GM19193 (cell line): ENCODE results near the gene YTHDC2.

Experiments
- POLR2A ChIP-seq: IDR thresholded peaks from 4 replicates; pipeline ENCODE4 v1.6.1; 2011; ENCODE audit not compliant: insufficient read depth, insufficient read length; ENCODE audit errors: extremely low read depth

YTHDC2 gene

DNA sequence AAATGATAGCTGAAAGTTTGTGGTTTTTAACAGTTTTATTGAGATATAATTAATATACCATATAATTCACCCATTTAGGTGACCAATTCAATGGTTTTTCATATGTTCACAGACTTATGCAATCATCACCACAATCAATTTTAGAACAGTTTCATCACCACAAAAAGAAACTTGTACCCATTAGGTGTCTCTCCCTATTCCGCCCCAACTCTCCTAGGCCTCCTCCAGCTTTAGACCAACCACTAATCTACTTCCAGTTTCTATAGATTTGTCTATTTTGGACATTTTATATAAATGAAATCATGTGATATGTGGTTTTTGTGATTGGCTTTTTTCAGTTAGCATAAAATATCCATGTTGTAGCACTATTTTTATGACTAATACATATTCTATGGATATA lies 38.6 kb downstream of the YTHDC2 start:
- TF ChIP-seq POLR2A: no peak

DNA sequence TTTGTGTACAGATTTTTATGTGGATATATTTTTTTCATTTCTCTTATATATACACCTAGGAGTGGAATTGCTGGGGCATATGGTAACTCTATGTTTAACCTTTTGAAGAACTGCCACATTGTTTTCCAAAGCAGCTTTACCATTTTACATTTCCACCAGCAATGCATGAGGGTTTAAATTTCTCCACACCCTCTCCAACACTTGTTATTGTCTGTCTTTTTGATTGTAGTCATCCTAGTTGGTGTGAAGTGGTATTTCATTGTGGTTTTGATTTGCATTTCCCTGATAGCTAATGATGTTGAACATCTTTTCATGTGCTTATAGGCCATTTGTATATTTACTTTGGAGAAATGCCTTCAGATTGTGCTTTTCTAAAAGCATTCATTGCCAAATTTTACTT lies 39.1 kb downstream of the YTHDC2 start:
- TF ChIP-seq POLR2A: no peak

DNA sequence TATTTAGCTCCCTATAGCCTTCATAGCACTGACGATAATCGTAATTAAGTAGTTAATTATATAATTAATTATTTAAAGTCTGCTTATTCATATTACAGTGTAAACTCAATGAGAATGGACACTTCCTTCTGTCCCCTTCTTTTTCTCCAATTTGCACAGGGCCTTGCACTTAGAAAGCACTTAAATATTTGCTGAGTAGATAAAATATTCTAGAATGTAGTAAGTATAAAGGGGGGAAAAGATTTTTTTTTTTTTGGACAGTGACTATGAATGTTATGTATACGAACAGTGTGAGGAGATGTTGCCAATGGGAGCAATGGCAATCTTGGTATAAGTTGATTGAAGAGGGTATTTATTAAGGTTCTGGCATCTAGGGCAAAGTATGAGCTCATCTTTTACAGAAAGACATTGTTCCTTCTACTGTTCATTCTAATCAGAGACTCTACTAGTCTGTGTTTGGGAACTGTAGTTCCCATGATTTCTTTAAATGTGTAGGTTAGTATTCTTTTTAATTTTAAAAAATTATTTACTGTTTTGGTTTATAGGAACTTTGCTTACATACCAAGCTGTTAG lies 49.4 kb downstream of the YTHDC2 start:
- no peak for TF ChIP-seq POLR2A

DNA sequence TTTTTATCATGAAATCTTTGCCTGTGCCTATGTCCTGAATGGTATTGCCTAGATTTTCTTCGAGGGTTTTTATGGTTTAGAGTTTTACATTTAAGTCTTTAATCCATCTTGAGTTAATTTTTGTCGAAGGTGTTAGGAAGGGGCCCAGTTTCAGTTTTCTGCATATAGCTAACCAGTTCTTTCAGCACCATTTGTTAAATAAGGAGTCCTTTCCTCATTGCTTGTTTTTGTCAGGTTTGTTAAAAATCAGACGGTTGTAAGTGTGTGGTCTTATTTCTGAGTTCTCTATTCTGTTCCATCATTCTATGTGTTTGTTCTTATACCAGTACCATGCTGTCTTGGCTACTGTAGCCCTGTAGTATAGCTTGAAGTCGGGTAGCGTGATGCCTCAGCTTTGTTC lies 55.9 kb downstream of the YTHDC2 start:
- no peak for TF ChIP-seq POLR2A

DNA sequence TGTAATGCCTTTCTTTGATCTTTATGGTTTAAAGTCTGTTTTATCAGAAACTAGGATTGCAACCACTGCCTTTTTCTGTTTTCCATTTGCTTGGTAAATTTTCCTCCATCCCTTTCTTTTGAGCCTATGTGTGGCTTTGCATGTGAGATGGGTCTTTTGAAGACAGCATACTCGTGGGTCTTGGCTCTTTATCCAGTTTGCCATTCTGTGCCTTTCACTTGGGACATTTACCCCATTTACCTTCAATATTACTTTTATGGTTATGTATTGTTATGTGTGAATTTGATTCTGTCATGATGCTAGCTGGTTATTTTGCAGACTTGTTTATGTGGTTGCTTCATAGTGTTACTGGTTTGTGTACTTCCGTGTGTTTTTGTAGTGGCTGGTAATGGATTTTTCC lies 59.2 kb downstream of the YTHDC2 start:
- no peak for TF ChIP-seq POLR2A

DNA sequence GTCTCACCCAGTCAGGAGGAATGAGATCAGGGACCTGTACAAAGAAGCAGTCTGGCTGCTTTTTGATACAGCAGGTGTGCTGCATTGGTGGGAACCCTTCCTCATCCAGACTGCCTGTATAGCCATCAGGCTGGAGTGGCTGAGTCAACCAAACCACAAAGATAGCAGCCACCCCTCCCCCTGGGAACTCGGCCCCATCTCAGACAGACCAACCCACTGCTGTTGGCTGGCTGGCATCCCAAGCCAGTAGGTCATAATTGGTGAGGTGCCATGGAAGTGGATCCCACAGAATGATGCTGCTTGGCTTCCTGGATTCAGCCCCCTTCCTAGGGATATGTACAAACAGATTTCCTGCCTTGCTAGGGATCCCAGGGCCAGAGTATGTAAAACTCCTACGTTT lies 60.9 kb downstream of the YTHDC2 start:
- TF ChIP-seq POLR2A: no peak

DNA sequence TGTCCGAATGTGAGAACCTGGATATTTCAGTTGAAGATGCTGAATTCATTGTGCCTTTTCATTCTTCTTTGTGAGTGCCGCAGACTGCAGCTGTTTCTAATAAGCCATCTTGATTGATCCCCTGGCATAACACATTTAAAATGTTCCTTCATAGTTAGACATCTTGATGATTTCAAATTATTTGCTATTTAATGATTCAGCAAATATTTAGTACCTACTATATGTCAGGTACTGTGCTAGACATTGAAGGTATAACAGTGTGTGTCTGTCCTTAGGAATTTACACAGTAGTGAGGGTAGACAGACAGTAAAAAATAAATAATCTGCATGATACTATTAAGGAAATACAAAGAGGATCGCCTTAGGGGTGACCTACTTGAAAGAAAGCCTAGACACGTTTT lies 61.6 kb downstream of the YTHDC2 start:
- no peak for TF ChIP-seq POLR2A

DNA sequence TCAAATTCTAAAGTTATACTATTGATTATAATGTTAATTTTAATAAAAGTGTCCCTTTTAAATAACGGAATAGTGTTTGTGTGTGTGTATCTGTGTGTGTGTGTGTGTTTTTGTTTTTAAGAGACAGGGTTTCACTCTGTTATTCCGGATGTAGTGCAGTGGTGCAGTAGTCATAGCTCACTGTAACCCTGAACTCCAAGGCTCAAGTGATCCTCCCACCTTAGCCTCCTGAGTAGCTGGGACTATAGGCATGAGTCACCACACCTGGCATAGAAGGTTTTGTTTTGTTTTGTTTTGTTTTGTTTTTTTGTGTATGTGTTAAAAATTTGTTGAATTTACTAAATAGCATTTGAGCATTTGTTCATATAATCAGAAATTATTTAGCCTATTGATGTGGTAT lies 64.6 kb downstream of the YTHDC2 start:
- TF ChIP-seq POLR2A: no peak

DNA sequence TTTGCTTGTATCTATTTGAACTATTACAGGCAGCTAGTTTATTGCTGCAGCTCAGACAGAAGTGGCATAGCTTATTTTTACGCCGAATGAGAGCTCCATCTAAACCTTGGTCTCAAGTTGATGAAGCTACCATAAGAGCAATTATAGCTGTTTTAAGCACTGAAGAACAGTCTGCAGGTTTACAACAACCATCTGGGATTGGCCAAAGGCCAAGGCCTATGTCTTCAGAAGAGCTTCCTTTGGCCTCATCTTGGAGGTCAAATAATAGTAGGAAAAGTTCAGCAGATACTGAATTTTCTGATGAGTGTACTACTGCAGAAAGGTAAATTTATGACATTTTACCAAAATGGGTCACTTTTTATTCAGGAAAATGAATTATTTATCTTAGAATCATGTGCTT lies 67.9 kb downstream of the YTHDC2 start:
- TF ChIP-seq POLR2A: no peak

DNA sequence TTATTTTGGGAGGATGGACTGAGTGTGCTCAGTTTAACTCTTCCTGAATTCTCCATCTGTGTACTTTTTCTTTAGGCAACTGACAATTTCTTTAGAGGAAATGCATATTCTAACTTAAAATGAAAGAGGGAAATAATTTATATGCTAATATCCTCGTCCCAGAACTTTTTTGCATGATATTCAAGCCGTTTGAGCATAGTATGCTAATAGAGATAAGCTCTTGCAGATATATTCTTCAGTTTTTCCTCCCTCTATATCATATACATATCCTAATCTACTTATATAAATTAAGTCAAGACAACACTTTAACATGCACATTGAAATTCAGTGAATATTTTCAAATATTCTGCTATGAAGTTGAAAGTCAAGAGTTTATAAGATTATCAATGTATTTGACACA lies 84.7 kb downstream of the YTHDC2 start:
- no peak for TF ChIP-seq POLR2A

DNA sequence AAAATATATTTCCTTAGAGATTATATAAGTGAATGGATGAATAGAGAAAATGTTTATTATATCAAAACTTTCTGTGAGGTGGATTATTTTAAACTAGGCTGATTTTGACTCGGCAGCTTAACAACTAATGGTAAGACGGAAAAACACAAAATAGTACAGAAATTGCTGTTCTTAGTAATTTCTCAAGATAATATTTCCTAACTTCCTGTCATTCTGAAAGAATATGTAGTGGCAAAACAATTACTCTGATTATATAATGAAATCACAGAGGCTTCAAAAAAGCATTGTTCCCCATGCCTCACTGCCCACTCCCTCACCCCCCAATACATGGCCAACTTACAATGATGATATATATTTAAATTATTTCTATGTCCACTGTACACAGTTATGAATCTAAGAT lies 85.4 kb downstream of the YTHDC2 start:
- TF ChIP-seq POLR2A: no peak

DNA sequence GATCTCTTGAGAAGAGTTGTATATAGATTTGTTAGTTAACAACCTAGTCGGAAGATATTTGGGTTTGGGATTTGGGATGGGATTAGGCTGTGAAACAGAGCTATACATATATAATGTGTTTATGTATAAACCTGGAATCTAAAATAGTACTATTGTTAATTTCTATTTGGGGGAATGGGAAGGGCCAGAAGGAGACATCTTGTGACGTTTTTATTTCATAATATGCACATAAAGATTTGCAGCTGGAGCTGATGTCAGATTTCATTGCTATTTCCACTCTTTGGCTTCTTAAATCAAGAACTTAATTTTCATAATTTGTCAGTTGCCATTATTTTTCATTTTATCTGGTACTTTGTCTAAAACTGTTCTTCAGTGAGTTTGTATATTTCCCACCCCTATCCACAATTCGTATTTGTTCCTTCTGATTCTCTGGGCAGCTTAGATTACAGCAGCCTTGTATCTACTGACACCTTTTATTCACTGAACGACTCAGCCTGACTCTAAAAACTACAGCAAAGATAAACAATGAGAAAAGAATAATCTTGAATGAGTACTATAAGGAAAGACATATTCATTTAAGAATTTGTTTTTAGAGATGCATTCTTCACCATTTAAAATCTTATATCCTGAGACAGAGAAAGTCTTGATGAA lies 86.9 kb downstream of the YTHDC2 start:
- TF ChIP-seq POLR2A: no peak

DNA sequence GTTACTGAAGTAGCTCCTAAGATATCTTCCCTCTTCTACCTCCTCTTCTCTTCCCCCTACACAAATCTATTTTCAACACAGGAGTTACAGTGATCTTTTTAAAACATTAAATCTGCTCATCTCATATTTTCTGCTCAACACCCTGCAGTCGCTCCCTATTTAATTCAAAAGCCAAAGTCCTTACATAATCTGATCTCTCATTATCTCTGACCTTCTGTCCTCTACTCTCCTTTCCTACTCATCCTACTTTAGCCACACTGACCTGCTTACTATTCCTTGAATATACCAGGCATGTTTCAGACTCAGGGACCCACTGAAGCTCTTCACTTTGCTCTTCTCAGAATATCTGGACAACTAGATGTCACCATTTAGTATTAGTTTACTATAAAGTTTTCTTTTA lies 87.9 kb downstream of the YTHDC2 start:
- TF ChIP-seq POLR2A: no peak

DNA sequence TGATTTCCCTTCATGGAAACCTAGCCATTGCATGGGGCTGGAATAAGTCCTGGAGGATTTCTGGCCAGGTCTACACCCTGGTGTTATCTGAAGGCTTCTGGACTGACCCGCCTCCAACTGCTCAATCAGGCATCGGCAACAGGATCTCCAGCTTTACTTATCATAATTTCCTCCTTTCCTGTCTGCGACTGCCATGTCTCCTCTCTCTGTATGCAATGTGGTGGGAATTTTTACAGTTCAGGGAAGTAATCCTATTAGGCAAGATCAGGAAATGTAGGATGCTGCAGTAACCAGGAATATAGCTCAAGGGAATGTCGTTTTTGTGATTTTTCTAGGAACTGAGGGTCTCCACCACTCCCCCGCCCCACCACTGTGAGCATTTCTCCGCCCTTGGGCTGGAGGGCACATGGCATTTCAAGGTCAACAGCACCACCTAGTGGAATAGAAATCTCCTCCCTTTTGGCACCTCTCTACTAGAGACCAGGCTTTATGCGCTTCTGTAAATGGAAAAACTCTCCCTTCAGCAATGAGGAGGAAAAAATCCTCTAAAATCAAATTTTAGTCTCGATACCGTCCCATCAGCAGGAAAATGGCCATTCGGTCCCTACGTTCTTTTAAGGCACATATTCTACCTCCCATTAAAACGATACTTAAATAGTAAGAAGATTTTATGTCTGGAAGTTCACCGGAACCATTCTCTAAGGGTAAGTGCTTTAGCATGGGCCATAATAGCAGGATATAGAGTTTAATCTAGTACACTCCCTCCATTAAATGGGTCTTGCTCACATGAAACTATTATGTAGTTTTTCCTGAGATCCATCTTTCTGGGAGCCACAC lies 93.0 kb downstream of the YTHDC2 start:
- no peak for TF ChIP-seq POLR2A

DNA sequence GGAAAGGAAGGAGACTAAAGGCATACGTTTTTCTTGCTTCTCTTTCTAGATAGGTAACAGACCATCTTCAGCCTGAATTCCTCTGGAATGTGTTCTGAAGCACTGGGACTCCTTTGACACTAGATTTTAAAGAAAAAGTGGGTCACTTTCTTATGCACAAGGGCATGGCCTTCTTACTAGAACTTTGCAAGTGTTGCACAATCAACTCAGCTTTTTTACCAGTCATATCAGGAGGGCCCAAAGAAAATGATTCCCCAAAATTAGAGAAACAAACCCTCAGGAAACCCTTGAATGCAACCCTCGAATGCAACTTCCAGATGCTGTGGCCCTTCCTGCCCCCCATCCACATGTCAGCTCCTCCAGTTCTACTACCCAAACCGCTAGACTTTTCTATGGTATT lies 93.9 kb downstream of the YTHDC2 start:
- no peak for TF ChIP-seq POLR2A

DNA sequence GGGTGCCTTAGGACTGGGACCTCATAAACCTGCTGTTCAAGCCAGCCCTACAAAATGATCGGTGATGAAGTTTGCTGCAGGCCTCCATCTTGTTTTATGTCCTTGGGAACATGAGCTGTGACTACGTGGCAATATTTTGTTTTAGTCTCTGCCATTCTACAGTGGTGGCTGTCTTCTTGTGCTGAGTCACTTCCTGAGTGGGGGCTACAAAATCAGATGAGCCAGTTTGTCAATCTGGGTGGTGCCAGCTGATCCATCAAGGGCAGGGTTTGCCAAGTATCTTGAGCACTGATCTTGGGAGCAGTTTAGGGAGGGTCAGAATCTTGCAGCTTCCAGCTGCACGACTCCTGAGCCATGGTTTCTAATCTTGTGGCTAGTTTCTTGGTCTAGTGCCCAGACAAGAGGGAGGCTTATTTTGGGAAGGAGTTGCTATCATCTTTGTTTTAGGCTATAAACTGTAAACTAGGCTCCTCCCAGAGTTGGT lies 94.7 kb downstream of the YTHDC2 start:
- no peak for TF ChIP-seq POLR2A
